DOHH2 (cell line): ENCODE results near the gene STARD10.

Source experiments
- H3F3A ChIP-seq: fragments of 200-600 bp; sonication (generic), shearing (Covaris generic); 2 replicates; pipeline ENCODE4 v1.6.0; 2016; ENCODE audit warnings: antibody characterized with exemption, mild to moderate bottlenecking; ENCODE audit not compliant: control insufficient read depth, insufficient read depth
- H3K27ac ChIP-seq: fragments of 200-600 bp; sonication (generic); 2 replicates; pipeline ENCODE4 v1.5.1; 2014; ENCODE audit warnings: low read depth, mild to moderate bottlenecking, low read length, moderate library complexity
- H3K27me3 ChIP-seq: fragments of 200-600 bp; sonication (generic); 2 replicates; pipeline ENCODE4 v1.6.1; 2014; ENCODE audit warnings: mild to moderate bottlenecking, low read length, mixed read lengths; ENCODE audit not compliant: control insufficient read depth
- H3K36me3 ChIP-seq: fragments of 200-600 bp; sonication (generic); 2 replicates; pipeline ENCODE4 v1.6.1; 2014; ENCODE audit warnings: mild to moderate bottlenecking, low read length, moderate library complexity, mixed read lengths; ENCODE audit not compliant: control insufficient read depth
- H3K4me1 ChIP-seq: fragments of 200-600 bp; sonication (generic); 2 replicates; pipeline ENCODE4 v1.6.1; 2014; ENCODE audit warnings: mild to moderate bottlenecking, low read length, mixed read lengths; ENCODE audit not compliant: control insufficient read depth
- H3K4me2 ChIP-seq: fragments of 200-600 bp; sonication (generic); 2 replicates; pipeline ENCODE4 v1.6.0; 2014; ENCODE audit warnings: mild to moderate bottlenecking, low read length, moderate library complexity
- H3K4me3 ChIP-seq: fragments of 200-600 bp; sonication (generic); 2 replicates; pipeline ENCODE4 v1.5.1; 2014; ENCODE audit warnings: mild to moderate bottlenecking, low read length, mixed read lengths
- H3K79me2 ChIP-seq: fragments of 200-600 bp; sonication (generic); 2 replicates; pipeline ENCODE4 v1.6.1; 2014; ENCODE audit warnings: mild to moderate bottlenecking, low read length, mixed read lengths; ENCODE audit not compliant: control insufficient read depth
- H3K9me2 ChIP-seq: fragments of 200-600 bp; sonication (generic); replicated peaks from 2 replicates; pipeline ENCODE4 v1.6.1; 2014; ENCODE audit warnings: mild to moderate bottlenecking, low read length, mixed read lengths; ENCODE audit not compliant: control insufficient read depth
- H3K9me3 ChIP-seq: fragments of 200-600 bp; sonication (generic); 2 replicates; pipeline ENCODE4 v1.6.1; 2014; ENCODE audit warnings: antibody characterized with exemption, low read length, mixed read lengths; ENCODE audit not compliant: control insufficient read depth, insufficient read depth
- H4K20me1 ChIP-seq: fragments of 200-600 bp; sonication (generic); 2 replicates; pipeline ENCODE4 v1.6.0; 2014; ENCODE audit warnings: low read depth, mild to moderate bottlenecking, antibody characterized with exemption, low read length, moderate library complexity; ENCODE audit not compliant: control insufficient read depth, insufficient read depth
- EZH2phosphoT487 ChIP-seq: fragments of 200-600 bp; sonication (generic); IDR thresholded peaks from 2 replicates; pipeline ENCODE4 v1.6.1; 2017; ENCODE audit warnings: borderline replicate concordance, mild to moderate bottlenecking, antibody characterized with exemption, low read length, moderate library complexity, mixed read lengths
- TF ChIP-seq, protein P1 (sequence below): fragments of 200-600 bp; sonication (generic); IDR thresholded peaks from one replicate; pipeline ENCODE4 v1.5.1; 2014; ENCODE audit warnings: antibody characterized with exemption, mild to moderate bottlenecking, low read depth, low read length; ENCODE audit not compliant: poor library complexity, severe bottlenecking

Gene STARD10

DNA sequence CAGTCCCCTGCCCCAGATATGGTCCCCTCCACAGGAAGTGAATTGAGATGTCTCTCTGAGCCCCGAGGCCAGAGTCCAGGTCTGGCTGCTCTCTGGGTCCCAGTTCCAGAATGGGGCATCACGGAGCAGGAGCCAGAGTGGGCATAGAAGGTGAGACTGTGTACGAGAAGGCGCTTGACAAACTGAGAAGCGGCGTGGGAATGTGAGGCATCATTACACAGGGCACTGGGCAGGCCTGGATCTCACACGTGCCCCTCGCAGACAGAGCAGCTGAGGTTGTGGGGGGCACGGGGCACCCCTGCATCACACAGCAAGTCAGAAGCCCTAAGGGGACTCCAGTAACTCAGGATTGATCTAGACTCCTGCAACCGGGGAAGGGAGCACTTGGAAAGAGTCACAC lies 9.2 kb downstream of the STARD10 start:
- Histone ChIP-seq H3K27me3 (peaks cover 19% of the 10 kb centered on the region), H3K9me3 (no peaks in the 10 kb centered on the region), H3K79me2 (no peaks in the 10 kb centered on the region), H3K4me3 (no peak overlapping the region), H3K4me2 (no peak overlapping the region), H3K36me3 (no peaks in the 10 kb centered on the region), H3K27ac (no peak overlapping the region), H3K9me2 (no peaks in the 10 kb centered on the region), H3K4me1 (peaks cover 23% of the 10 kb centered on the region), H3F3A (no peaks in the 10 kb centered on the region), H4K20me1 (no peaks in the 10 kb centered on the region; the same call in 1 of the 2 replicates)
- no peak for TF ChIP-seq EZH2phosphoT487
- TF ChIP-seq, protein P1, sequence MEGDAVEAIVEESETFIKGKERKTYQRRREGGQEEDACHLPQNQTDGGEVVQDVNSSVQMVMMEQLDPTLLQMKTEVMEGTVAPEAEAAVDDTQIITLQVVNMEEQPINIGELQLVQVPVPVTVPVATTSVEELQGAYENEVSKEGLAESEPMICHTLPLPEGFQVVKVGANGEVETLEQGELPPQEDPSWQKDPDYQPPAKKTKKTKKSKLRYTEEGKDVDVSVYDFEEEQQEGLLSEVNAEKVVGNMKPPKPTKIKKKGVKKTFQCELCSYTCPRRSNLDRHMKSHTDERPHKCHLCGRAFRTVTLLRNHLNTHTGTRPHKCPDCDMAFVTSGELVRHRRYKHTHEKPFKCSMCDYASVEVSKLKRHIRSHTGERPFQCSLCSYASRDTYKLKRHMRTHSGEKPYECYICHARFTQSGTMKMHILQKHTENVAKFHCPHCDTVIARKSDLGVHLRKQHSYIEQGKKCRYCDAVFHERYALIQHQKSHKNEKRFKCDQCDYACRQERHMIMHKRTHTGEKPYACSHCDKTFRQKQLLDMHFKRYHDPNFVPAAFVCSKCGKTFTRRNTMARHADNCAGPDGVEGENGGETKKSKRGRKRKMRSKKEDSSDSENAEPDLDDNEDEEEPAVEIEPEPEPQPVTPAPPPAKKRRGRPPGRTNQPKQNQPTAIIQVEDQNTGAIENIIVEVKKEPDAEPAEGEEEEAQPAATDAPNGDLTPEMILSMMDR, result no peak

DNA sequence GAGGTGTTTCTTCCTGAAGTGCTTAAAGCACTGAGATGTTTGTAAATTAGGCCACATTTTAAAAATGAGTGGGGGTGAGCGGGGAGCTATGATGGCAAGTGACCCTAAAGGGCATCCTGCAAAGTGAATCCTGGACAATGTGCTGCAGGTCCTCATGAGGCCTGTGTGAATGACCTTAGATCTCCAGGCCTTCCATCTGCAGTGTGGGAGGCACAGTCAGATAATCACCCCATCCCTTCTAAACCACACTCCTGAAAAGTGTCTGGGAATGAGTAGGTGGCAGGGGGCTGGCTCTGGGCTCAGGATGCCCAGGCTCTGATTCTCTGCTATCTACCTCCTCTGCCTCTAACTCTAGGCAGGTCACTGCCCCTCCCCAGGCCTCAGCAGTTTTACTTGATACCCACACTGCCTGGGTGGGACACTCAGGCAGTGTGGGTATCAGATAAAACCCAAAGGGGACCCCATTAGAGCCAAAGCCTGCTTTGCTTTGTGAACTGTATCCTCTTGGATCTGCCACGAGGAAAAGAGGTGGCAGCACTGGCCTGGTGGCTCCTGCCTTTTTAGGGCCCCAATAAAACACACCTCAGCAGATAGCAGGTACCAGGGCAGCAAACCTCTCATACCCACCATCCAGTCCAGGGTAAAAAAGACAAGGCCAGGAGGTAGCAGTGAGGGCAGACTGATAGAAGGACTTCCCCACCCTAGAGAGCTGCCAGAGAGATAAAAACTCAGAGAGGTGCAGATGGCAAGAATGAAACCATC lies 10.5 kb downstream of the STARD10 start:
- H3K27me3 ChIP-seq, result peaks cover 21% of the 10 kb centered on the region
- H4K20me1 ChIP-seq, result no peaks in the 10 kb centered on the region; the same call in 1 of the 2 replicates
- H3K9me2 ChIP-seq, result no peaks in the 10 kb centered on the region
- no peaks in the 10 kb centered on the region for H3K9me3 ChIP-seq
- no peak overlapping the region for H3K27ac ChIP-seq
- H3K4me3 ChIP-seq, result no peak overlapping the region
- peaks cover 23% of the 10 kb centered on the region for H3K4me1 ChIP-seq
- H3K36me3 ChIP-seq, result no peaks in the 10 kb centered on the region
- no peak overlapping the region for H3K4me2 ChIP-seq
- no peaks in the 10 kb centered on the region for H3F3A ChIP-seq
- H3K79me2 ChIP-seq, result no peaks in the 10 kb centered on the region
- TF ChIP-seq EZH2phosphoT487, result no peak

DNA sequence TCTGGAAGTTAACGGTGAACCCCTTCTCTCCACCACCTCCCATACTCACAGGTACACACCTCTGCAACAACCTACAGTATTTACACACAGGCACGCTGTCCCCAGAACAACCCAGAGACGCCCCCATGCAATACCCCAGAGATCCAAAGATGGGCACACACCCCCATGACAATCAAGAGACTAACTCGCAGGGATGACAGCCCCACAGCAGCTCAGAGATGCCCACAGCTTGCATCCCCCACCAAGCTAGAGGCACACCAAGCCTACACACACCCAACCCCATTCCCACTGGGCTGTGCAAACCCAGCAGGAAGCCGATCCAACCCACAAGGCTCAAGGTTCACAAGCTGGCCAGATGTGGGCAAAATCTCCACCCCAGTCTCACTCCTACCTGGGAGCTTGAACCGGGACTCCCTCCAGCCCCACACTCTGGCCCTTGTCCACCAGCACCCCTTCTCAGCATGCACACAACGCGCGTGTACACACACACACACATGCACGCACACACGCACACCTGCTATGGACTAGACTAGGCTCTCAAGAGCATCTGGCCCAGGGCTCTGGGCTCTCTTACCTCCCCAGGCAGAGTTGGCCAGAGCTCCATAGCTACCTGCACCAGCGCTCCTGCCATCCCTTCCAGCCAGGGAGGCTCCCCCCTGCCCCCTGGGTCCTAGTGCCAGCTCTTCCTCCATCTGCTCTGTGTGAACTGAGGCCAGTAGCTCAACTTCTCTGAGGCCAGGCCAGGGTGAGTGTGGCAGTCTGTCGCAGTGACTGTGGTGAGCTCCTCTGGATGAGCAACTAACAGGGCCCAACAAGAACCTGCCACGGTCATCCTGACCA lies 11.5 kb downstream of the STARD10 start:
- H3K36me3 ChIP-seq, result no peaks in the 10 kb centered on the region
- H3K4me2 ChIP-seq, result peak overlapping the region; percentile 55
- no peaks in the 10 kb centered on the region for H3F3A ChIP-seq
- no peaks in the 10 kb centered on the region; the same call in 1 of the 2 replicates for H4K20me1 ChIP-seq
- H3K4me1 ChIP-seq, result peaks cover 14% of the 10 kb centered on the region
- H3K79me2 ChIP-seq, result no peaks in the 10 kb centered on the region
- no peaks in the 10 kb centered on the region for H3K9me3 ChIP-seq
- H3K4me3 ChIP-seq, result peak overlapping the region; percentile 45
- no peak overlapping the region for H3K27ac ChIP-seq
- no peaks in the 10 kb centered on the region for H3K9me2 ChIP-seq
- TF ChIP-seq, protein P1, result no peak
- no peak for TF ChIP-seq EZH2phosphoT487
- H3K27me3 ChIP-seq, result peaks cover 21% of the 10 kb centered on the region
